Thoracic aorta (tissue), 2 donors: ENCODE results near the gene CPNE4. TPM values are rescaled to one million over a fixed set of nuclear protein-coding genes. Genes with fewer than 3 reads are reported as not detected.

Source experiments
- ATAC-seq: fragments of 150-250 bp; one replicate; pipeline ENCODE4 v1.8.0; 2017; ENCODE audit warnings: low read depth; ENCODE audit not compliant: insufficient number of reproducible peaks, low FRiP score
- DNase-seq: peaks from one replicate; pipeline ENCODE4 v3.0.0-alpha.2; 2020; ENCODE audit warnings: low spot score
- H3K27ac ChIP-seq, 2 donors: fragments of 200-600 bp; sonication (generic); 1 replicate in 1 of 2; 2 replicates in 1 of 2; pipeline ENCODE4 v1.5.1; 2016; ENCODE audit warnings: mild to moderate bottlenecking in 2 of 2, moderate library complexity in 2 of 2
- H3K27me3 ChIP-seq: fragments of 200-600 bp; sonication (generic); replicated peaks from 2 replicates; pipeline ENCODE4 v1.6.0; 2016; ENCODE audit warnings: mild to moderate bottlenecking; ENCODE audit not compliant: insufficient read depth
- H3K36me3 ChIP-seq: fragments of 200-600 bp; sonication (generic); one replicate; pipeline ENCODE4 v1.5.1; 2016
- H3K4me1 ChIP-seq, 2 donors: fragments of 200-600 bp; sonication (generic); 1 replicate in 1 of 2; 2 replicates in 1 of 2; pipeline versions ENCODE4 v1.5.1 to v1.6.0; 2016; ENCODE audit warnings: low read depth in 2 of 2, mild to moderate bottlenecking in 1 of 2; ENCODE audit not compliant: control insufficient read depth in 1 of 2
- H3K4me3 ChIP-seq: fragments of 200-600 bp; sonication (generic); 2 replicates; pipeline ENCODE4 v1.5.1; 2016; ENCODE audit warnings: mild to moderate bottlenecking
- H3K9me3 ChIP-seq: fragments of 200-600 bp; sonication (generic); 2 replicates; pipeline ENCODE4 v1.5.1; 2016
- CTCF ChIP-seq: fragments of 200-600 bp; sonication (generic); IDR thresholded peaks from one replicate; pipeline ENCODE4 v1.5.1; 2019; ENCODE audit warnings: antibody characterized with exemption
- total RNA-seq, 2 donors: library from RNA; depleted of rRNA; stranded (reverse); fragments of >200 nt; gene quantifications; one replicate each; pipeline versions ENCODE4 v1.1.0 to v1.2.3, GENCODE V29; 2016

CPNE4 gene
- total RNA-seq, 2 donors from 2014 or later: 0.54 to 4.9 TPM

DNA sequence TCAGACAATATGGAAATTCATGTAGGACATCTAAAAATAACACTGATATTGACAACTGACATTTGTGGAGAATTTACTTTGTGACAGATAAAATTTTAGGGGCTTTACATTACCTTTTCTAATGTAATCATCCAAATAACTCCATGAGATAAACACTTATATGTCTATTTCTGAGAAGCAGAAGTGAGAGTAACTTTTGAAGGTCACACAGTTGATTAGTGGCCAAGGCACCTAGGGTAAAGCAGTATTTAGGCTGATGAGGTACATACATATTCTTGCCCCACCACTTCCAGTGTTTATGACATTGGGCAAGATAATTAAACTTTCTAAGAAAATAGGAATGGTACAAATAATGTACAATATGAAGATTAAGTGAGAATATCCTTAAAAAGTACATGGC is 248.4 kb downstream of the CPNE4 start:
- no peaks in the 10 kb centered on the region for H3K9me3 ChIP-seq
- ATAC-seq: no peak
- no peaks in the 10 kb centered on the region for H3K4me1 ChIP-seq
- H3K27me3 ChIP-seq: no peaks in the 10 kb centered on the region
- H3K4me3 ChIP-seq: no peak overlapping the region
- no peak overlapping the region for H3K27ac ChIP-seq
- no peaks in the 10 kb centered on the region for H3K36me3 ChIP-seq
- no peak for DNase-seq
- TF ChIP-seq CTCF: no peak

DNA sequence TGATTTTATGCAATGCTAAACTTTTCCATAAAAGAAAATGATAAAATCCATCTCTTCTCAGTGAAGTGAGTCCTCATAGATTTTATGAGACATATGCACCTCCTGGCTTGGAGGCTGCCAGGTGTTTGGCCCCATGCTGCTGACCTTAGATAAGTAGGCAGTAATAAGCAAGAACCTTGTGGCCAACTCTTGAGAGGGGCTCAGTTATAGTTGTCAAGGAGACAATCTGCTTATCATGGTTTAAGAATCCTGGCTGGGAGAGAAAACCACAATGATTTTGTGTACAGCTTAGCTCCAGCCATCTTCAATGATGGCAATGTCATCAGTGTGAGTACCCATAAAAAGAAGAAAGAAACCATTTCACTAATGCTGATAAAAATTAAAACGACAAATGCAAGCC is 252.1 kb downstream of the CPNE4 start:
- Histone ChIP-seq H3K36me3 (no peaks in the 10 kb centered on the region), H3K27me3 (no peaks in the 10 kb centered on the region), H3K4me3 (no peak overlapping the region), H3K4me1 (no peaks in the 10 kb centered on the region), H3K9me3 (no peaks in the 10 kb centered on the region), H3K27ac (no peak overlapping the region)
- DNase-seq: no peak
- TF ChIP-seq CTCF: no peak
- no peak for ATAC-seq

GRCh38 chr3:131778526-131778925 is 256.3 kb downstream of the CPNE4 start:
- Histone ChIP-seq H3K36me3 (no peaks in the 10 kb centered on the region), H3K27me3 (no peaks in the 10 kb centered on the region), H3K9me3 (no peaks in the 10 kb centered on the region), H3K4me3 (no peak overlapping the region), H3K27ac (no peak overlapping the region), H3K4me1 (no peaks in the 10 kb centered on the region)
- DNase-seq (no peak), ATAC-seq (no peak)
- TF ChIP-seq CTCF: no peak

DNA sequence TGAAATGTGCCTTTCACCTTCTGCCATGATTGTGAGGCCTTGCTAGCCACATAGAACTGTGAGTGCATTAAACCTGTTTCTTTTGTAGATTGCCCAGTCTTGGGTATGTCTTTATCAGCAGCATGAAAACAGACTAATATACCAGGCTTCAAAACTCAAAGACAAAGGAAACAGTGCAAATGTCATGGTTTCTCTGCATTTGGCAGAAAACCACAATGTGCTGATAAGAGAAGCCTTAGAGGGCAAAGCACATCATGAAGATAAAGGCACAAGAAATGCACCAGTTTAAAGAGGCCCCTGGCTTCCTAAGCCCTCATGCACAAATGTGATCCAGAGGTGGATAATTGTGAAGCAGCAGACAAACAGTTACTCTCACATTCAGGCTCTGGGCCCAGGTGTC is 259.2 kb downstream of the CPNE4 start:
- H3K4me1 ChIP-seq: no peaks in the 10 kb centered on the region
- DNase-seq: no peak
- ATAC-seq: no peak
- no peaks in the 10 kb centered on the region for H3K9me3 ChIP-seq
- no peak overlapping the region for H3K27ac ChIP-seq
- no peak overlapping the region for H3K4me3 ChIP-seq
- no peaks in the 10 kb centered on the region for H3K36me3 ChIP-seq
- H3K27me3 ChIP-seq: no peaks in the 10 kb centered on the region
- TF ChIP-seq CTCF: no peak

- DNase-seq: no peak
- Histone ChIP-seq H3K4me3 (no peak overlapping the region), H3K27ac (no peak overlapping the region), H3K4me1 (no peaks in the 10 kb centered on the region), H3K27me3 (no peaks in the 10 kb centered on the region), H3K36me3 (no peaks in the 10 kb centered on the region), H3K9me3 (no peaks in the 10 kb centered on the region)
- no peak for TF ChIP-seq CTCF
- ATAC-seq: no peak
Observed at GRCh38 chr3:131772269-131773026, 262.4 kb downstream of the CPNE4 start.
